Neural progenitor cell (in vitro differentiated cells): ENCODE results near the gene FBXW7.

Source experiments
- EZH2 ChIP-seq: fragments of 200-600 bp; sonication (generic); IDR thresholded peaks from 2 replicates; pipeline ENCODE4 v1.6.1; 2017; ENCODE audit warnings: antibody characterized with exemption, mild to moderate bottlenecking, moderate library complexity
- TF ChIP-seq, protein P1 (sequence below): fragments of 200-600 bp; sonication (generic); IDR thresholded peaks from 2 replicates; pipeline ENCODE4 v1.5.1; 2017; ENCODE audit warnings: antibody characterized with exemption, mild to moderate bottlenecking

DNA sequence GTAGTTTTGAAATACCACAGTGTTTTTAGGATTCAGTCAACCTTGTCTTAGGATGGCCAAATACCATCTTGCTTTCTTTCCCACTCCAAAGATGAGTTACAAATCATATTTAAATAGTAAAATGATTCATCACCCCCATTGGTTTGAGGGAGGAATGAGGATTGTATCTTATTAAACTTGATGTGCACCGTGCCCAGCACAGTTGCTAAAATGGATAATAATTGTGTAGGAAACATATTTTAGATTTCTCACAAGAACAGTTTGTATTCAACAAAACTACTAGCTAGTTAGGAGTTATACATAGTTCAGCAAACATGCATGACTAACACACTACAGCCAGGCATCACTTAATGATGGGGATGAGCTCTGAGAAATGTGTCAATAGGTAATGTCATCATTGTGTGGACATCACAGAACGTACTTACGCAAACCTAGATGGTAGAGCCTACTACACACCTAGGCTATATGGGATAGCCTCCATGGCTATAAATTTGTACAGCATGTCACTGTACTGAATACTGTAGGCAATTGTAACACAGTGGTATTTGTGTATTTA lies 245.4 kb downstream of the FBXW7 start:
- TF ChIP-seq, protein P1, sequence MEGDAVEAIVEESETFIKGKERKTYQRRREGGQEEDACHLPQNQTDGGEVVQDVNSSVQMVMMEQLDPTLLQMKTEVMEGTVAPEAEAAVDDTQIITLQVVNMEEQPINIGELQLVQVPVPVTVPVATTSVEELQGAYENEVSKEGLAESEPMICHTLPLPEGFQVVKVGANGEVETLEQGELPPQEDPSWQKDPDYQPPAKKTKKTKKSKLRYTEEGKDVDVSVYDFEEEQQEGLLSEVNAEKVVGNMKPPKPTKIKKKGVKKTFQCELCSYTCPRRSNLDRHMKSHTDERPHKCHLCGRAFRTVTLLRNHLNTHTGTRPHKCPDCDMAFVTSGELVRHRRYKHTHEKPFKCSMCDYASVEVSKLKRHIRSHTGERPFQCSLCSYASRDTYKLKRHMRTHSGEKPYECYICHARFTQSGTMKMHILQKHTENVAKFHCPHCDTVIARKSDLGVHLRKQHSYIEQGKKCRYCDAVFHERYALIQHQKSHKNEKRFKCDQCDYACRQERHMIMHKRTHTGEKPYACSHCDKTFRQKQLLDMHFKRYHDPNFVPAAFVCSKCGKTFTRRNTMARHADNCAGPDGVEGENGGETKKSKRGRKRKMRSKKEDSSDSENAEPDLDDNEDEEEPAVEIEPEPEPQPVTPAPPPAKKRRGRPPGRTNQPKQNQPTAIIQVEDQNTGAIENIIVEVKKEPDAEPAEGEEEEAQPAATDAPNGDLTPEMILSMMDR, result no peak
- TF ChIP-seq EZH2, result no peak
